ENCODE measurements around the gene DDX24.

DNA sequence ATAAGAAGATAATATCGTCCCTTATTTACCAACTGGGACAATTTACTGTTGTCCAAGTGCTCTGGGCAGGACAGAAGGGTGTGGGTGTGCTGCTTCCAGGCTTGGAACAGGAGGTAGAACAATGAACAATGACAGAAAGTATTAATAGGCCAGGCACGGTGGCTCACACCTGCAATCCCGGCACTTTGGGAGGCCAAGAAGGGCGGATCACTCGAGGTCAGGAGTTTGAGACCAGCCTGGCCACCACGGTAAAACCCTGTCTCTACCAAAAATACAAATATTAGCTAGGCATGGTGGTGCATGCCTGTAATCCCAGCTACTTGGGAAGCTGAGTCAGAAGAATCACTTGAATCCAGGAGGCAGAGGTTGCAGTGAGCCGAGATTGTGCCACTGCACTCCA is 32.1 kb upstream of the DDX24 start:
- TF ChIP-seq, protein P1, sequence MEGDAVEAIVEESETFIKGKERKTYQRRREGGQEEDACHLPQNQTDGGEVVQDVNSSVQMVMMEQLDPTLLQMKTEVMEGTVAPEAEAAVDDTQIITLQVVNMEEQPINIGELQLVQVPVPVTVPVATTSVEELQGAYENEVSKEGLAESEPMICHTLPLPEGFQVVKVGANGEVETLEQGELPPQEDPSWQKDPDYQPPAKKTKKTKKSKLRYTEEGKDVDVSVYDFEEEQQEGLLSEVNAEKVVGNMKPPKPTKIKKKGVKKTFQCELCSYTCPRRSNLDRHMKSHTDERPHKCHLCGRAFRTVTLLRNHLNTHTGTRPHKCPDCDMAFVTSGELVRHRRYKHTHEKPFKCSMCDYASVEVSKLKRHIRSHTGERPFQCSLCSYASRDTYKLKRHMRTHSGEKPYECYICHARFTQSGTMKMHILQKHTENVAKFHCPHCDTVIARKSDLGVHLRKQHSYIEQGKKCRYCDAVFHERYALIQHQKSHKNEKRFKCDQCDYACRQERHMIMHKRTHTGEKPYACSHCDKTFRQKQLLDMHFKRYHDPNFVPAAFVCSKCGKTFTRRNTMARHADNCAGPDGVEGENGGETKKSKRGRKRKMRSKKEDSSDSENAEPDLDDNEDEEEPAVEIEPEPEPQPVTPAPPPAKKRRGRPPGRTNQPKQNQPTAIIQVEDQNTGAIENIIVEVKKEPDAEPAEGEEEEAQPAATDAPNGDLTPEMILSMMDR (IDR thresholded peaks at IDR 0.05) = no peak
- TF ChIP-seq POLR2A (IDR thresholded peaks at IDR 0.05) = no peak
- TF ChIP-seq POLR2AphosphoS5 (IDR thresholded peaks at IDR 0.05) = no peak

All from sigmoid colon (tissue), 4 donors.